D721Med (cell line): ENCODE results near the gene IL18BP.

Source experiments
- DNase-seq: peaks from one replicate; pipeline ENCODE4 v3.0.0; 2011; ENCODE audit warnings: low spot score; ENCODE audit not compliant: insufficient read length
- FAIRE-seq: peaks from 2 replicates; lab custom pipeline; 2011; peaks lifted over from hg19 to GRCh38; lab: Jason Lieb, UNC
- CTCF ChIP-seq: IDR thresholded peaks from 2 replicates; pipeline ENCODE4 v1.5.1; 2012; ENCODE audit warnings: mild to moderate bottlenecking, control low read depth; ENCODE audit not compliant: insufficient read depth; ENCODE audit errors: missing control alignments

IL18BP gene

GRCh38 chr11:72038491-72038890 lies 39.8 kb downstream of the IL18BP start:
- TF ChIP-seq CTCF: no peak
- DNase-seq: no peak
- no peak for FAIRE-seq

DNA sequence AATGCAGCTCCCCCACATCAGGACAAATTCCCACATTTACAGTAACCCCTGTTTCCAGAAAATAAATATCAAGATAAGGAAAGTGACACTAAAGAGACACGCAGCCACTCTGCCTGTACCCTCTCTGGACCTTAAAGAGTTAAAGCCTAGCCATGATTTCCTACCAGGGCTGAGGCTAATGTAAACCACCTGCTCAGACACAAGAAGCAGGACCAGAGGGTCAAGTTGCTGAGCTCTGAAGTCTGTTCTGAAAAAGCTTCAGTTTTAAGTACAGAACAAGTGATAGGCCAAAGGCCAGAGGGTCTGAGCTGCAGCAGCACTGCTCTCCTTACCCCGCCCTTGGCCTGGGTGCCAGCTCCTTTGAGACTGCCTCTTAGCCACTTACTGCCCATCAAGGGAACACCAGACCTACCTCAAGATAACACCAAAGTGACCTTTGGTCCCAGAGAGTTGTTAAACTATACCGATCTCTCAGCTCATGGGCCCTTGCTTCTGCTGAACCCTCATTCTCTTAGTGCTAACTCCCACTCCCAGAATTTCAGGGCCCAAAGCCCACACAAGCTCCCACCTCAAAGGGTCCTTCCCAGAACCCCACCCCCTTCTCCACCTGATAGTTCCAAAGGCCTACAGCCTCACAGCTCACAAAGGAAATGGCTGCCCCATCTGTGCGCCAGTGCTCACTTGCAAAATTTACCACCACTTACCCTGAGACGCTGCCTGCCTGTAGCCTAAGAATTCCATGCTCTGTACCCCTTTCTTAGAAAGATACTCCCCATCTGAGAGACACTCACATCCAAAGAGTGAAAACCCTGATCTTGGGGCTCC lies 40.5 kb downstream of the IL18BP start:
- FAIRE-seq (no peak), DNase-seq (no peak)
- no peak for TF ChIP-seq CTCF

- no peak for TF ChIP-seq CTCF
Measured at GRCh38 chr11:72039856-72040401, 41.2 kb downstream of the IL18BP start.

GRCh38 chr11:72040491-72041363 lies 42.0 kb downstream of the IL18BP start:
- DNase-seq (no peak), FAIRE-seq (no peak)
- no peak for TF ChIP-seq CTCF

More at GRCh38 chr11:72039856-72040401, 41.2 kb downstream of the IL18BP start:
- no peak for DNase-seq
- FAIRE-seq: no peak

DNA sequence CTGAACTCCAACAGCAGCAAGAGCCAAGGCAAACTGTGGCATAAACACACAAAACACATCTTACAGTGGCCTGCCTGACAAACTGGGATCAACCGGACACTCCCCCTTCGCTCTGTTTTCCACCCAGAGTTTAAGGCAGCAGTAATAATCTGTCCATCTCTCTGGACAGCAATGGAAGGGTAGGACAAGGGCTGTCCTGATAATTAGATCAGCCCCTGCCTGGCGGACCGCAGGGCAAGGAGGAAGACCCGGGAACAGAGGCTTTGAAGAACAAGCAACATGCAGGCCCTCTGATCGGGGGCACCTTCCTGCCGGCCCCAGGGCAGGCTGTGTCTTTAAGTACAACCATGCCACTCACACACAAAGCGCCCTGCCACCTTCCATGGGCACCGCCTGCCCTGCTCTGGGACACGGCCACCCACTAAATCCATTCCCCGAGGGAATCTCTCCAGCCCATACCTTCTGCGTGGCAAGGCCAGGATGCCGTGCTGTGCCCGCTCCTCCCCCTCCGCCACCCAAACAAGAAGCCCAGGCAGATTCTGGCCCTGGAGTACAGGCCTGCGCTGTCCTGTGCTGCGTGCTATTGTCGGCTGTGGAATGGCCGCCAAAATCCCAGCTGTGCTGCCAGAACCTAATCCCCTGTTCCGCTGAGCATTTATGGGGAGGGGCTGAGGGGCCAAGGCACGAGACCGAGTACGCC lies 42.8 kb downstream of the IL18BP start:
- FAIRE-seq: no peak
- no peak for DNase-seq

More for the DNA sequence above, 42.8 kb downstream of the IL18BP start:
- no peak for TF ChIP-seq CTCF
